HFF-Myc (cell line): Measurements from ENCODE around the gene TPGS1.

Experiments
- DNase-seq: peaks from one replicate; pipeline ENCODE4 v3.0.0-alpha.2; 2011; ENCODE audit warnings: low read depth; ENCODE audit errors: extremely low read depth
- H3K4me3 ChIP-seq: replicated peaks from 2 replicates; pipeline ENCODE4 v1.5.1; 2011; ENCODE audit warnings: low read depth, mild to moderate bottlenecking, control low read depth, low read length
- TF ChIP-seq, protein P1 (sequence below): IDR thresholded peaks from 2 replicates; pipeline ENCODE4 v1.5.1; 2012; ENCODE audit warnings: mild to moderate bottlenecking, low read depth, low read length, control low read depth; ENCODE audit errors: missing control alignments

The TPGS1 gene

GRCh38 chr19:493391-494170 lies 13.7 kb upstream of the TPGS1 start:
- TF ChIP-seq, protein P1, sequence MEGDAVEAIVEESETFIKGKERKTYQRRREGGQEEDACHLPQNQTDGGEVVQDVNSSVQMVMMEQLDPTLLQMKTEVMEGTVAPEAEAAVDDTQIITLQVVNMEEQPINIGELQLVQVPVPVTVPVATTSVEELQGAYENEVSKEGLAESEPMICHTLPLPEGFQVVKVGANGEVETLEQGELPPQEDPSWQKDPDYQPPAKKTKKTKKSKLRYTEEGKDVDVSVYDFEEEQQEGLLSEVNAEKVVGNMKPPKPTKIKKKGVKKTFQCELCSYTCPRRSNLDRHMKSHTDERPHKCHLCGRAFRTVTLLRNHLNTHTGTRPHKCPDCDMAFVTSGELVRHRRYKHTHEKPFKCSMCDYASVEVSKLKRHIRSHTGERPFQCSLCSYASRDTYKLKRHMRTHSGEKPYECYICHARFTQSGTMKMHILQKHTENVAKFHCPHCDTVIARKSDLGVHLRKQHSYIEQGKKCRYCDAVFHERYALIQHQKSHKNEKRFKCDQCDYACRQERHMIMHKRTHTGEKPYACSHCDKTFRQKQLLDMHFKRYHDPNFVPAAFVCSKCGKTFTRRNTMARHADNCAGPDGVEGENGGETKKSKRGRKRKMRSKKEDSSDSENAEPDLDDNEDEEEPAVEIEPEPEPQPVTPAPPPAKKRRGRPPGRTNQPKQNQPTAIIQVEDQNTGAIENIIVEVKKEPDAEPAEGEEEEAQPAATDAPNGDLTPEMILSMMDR = no peak
- no peak for DNase-seq
- no peak overlapping the region for H3K4me3 ChIP-seq

- DNase-seq = no peak
- H3K4me3 ChIP-seq = no peak overlapping the region
- TF ChIP-seq, protein P1 = no peak
These were observed 12.9 kb upstream of the TPGS1 start for GRCh38 chr19:494171-495080.

- TF ChIP-seq, protein P1 = no peak
- no peak for DNase-seq
- no peak overlapping the region for H3K4me3 ChIP-seq
These were observed 12.3 kb upstream of the TPGS1 start for GRCh38 chr19:495081-495401.

GRCh38 chr19:495402-496111 lies 11.7 kb upstream of the TPGS1 start:
- H3K4me3 ChIP-seq = no peak overlapping the region
- no peak for DNase-seq
- TF ChIP-seq, protein P1 = peak; percentile 84

DNA sequence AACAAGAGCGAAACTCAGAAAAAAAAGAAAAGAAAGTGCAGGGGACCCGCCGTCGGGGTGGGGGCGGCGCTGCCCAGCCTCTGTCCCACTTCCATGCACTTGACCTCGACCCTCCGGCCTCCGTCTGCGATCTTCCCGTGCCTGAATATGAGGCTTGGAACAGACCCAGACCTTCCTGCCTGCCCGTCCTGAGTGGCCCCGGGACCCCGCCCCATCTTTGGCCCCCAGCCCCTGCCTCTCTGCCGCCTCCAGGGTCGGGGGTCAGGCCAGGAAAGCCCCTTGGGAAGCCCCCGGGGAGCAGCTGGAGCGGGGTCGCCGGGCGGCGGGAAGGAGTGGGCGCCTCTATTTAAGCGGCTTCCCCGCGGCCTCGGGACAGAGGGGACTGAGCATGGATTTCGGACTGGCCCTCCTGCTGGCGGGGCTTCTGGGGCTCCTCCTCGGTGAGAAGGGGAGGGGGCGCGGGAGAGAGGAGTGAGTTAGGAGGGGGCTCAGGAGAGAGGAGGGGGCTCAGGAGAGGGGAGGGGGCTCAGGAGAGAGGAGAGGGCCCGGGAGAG lies 11.1 kb upstream of the TPGS1 start, which contains the start of gene MADCAM1:
MADCAM1 (plus strand) TSS at position 375 of the 554 bp plus-strand sequence; CDS start at position 389, 14 bp downstream.
- no peak within 1 kb of the TSS for H3K4me3 ChIP-seq
- TF ChIP-seq, protein P1 = no peak
- no peak for DNase-seq

GRCh38 chr19:496986-497385 lies 10.3 kb upstream of the TPGS1 start:
- DNase-seq = no peak
- no peak overlapping the region for H3K4me3 ChIP-seq
- TF ChIP-seq, protein P1 = no peak
